Stimulated activated CD8-positive, alpha-beta memory T cell treated with anti-CD3 and anti-CD28 coated beads, Interleukin-7, amount 100 ng/mL, for 48 hours (primary cell): ENCODE measurements around the gene SIGLEC9.

Experiments
- DNase-seq, 2 donors: peaks; one replicate each; pipeline ENCODE4 v3.0.0-alpha.2; 2020; ENCODE audit warnings: low read depth in 1 of 2; ENCODE audit errors: extremely low read depth in 1 of 2

The SIGLEC9 gene

DNA sequence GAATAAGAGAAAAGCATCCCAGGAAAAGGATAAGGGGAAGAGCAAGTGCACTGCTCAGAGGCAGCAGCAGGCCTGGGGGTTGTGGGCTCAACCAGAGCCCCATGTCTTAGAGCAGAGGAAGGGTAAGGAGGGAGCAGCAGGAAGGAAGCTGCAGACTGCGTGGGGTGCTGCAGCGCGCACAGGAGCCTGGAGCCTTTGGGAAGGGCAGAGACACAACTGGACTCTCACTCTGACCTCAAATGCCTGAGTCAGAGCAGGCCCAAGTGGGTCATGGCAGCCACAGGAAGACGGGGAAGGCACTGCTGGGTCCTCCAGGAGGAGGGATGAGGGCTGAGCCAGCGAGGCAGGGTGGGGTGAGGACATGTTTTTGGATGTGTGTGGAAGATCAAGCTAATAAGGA is 49.0 kb downstream of the SIGLEC9 start:
- DNase-seq, result no peak

DNA sequence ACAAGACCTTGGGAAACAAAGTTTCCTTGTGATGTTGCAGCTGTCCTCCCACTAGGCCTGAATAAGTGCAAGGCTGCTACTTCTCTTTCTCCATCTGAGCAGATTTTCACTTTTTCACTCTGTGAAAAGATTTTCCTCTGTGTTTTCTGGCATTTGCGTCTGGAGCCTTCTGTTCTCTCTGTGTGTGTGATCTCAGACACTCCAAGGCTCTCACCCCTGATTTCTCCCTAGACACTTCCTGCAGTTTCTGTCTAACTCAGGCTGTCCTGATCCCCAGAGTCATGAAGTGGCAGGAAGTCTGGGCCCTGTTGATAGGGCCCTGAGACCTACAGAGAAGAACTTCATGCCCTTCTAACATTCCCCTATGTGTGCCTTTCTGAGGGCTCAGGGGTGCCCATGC is 54.5 kb downstream of the SIGLEC9 start:
- DNase-seq, result no peak
